WTC11 (cell line): Measurements from ENCODE around the gene IL9.

Source experiments
- CDX4 ChIP-seq: fragments of 250-450 bp; sonication (Bioruptor Pico); IDR thresholded peaks from 2 replicates; pipeline ENCODE4 v1.9.0; 2021; ENCODE audit warnings: moderate library complexity, mild to moderate bottlenecking, inconsistent platforms, borderline replicate concordance
- CTCF ChIP-seq: fragments of 200-600 bp; IDR thresholded peaks from 2 replicates; pipeline ENCODE4 v1.8.0; 2022; ENCODE audit warnings: antibody characterized with exemption
- ELF4 ChIP-seq: sonication (generic); formaldehyde crosslinking; IDR thresholded peaks from 2 replicates; pipeline ENCODE4 v1.8.1; 2022; ENCODE audit warnings: low read depth, mild to moderate bottlenecking, moderate library complexity, missing genetic modification reagents
- FOXJ3 ChIP-seq: sonication (generic); formaldehyde crosslinking; IDR thresholded peaks from 2 replicates; pipeline ENCODE4 v1.9.0; 2021; ENCODE audit warnings: missing genetic modification reagents, mild to moderate bottlenecking, borderline replicate concordance
- MAX ChIP-seq: sonication (generic); formaldehyde crosslinking; IDR thresholded peaks from 2 replicates; pipeline ENCODE4 v1.8.0; 2022; ENCODE audit warnings: mild to moderate bottlenecking, missing genetic modification reagents
- MYBL2 ChIP-seq: sonication (generic); formaldehyde crosslinking; IDR thresholded peaks from 2 replicates; pipeline ENCODE4 v1.8.1; 2023; ENCODE audit warnings: mild to moderate bottlenecking, moderate library complexity, missing genetic modification reagents
- SP1 ChIP-seq: sonication (generic); formaldehyde crosslinking; conservative IDR thresholded peaks from 2 replicates; pipeline ENCODE4 v1.8.1; 2022; ENCODE audit warnings: missing genetic modification reagents
- TCF7 ChIP-seq: sonication (generic); formaldehyde crosslinking; IDR thresholded peaks from 2 replicates; pipeline ENCODE4 v1.8.0; 2022; ENCODE audit warnings: mild to moderate bottlenecking, low read depth, missing genetic modification reagents, moderate library complexity
- USF2 ChIP-seq: sonication (generic); formaldehyde crosslinking; IDR thresholded peaks from 2 replicates; pipeline ENCODE4 v1.8.1; 2023; ENCODE audit warnings: mild to moderate bottlenecking, missing genetic modification reagents, moderate library complexity
- ZNF219 ChIP-seq: sonication (generic); formaldehyde crosslinking; IDR thresholded peaks from 2 replicates; pipeline ENCODE4 v1.8.0; 2023; ENCODE audit warnings: missing genetic modification reagents, mild to moderate bottlenecking, borderline replicate concordance

GRCh38 chr5:135901633-135902032 lies 6.0 kb upstream of the IL9 start:
- TF ChIP-seq CTCF (no peak), MYBL2 (CRISPR knock-in tag) (no peak), ELF4 (CRISPR knock-in tag) (no peak), ZNF219 (no peak), USF2 (CRISPR knock-in tag) (no peak), FOXJ3 (CRISPR knock-in tag) (no peak), MAX (CRISPR knock-in tag) (no peak), CDX4 (CRISPR knock-in tag) (no peak), TCF7 (CRISPR knock-in tag) (no peak), SP1 (CRISPR knock-in tag) (no peak)
